Hepatocyte (in vitro differentiated cells): Measurements from ENCODE around the gene PTPRU.

Experiments used
- CTCF ChIP-seq: fragments of 200-600 bp; sonication (generic); IDR thresholded peaks from 2 replicates; pipeline ENCODE4 v1.5.1; 2016; ENCODE audit warnings: antibody characterized with exemption, mild to moderate bottlenecking; ENCODE audit not compliant: poor library complexity
- EZH2phosphoT487 ChIP-seq: fragments of 200-600 bp; sonication (generic); IDR thresholded peaks from one replicate; pipeline ENCODE4 v1.6.1; 2018; ENCODE audit warnings: antibody characterized with exemption, mild to moderate bottlenecking, low read depth, moderate library complexity; ENCODE audit not compliant: unreplicated experiment, severe bottlenecking

GRCh38 chr1:29327223-29327935 is 91.1 kb downstream of the PTPRU start:
- TF ChIP-seq CTCF (no peak), EZH2phosphoT487 (no peak)
